IMR-90 (cell line): ENCODE measurements around the gene ADCY1. TPM values are rescaled to one million over a fixed set of nuclear protein-coding genes. Genes with fewer than 3 reads are reported as not detected.

Experiments
- ATAC-seq: fragments of 200-7000 bp; cut with Tn5 transposase; 2 replicates; pipeline ENCODE4 v1.9.1; 2020; ENCODE audit warnings: low read depth, mild to moderate bottlenecking, moderate library complexity
- BruUV-seq: library from RNA; stranded (reverse); fragments of 400-500 nt; replicated peaks from 2 replicates; lab custom pipeline; 2021; lab: Mats Ljungman, UMichigan
- CTCF ChIA-PET: fragments of 300-600 bp; formaldehyde crosslinking; extraction: SDS; loops from one replicate; lab custom pipeline; 2021; ENCODE audit warnings: antibody characterized with exemption; lab: Yijun Ruan, JAX
- POLR2A ChIA-PET: fragments of 300-600 bp; sonication (Branson Sonifier 250); formaldehyde crosslinking; loops from one replicate; lab custom pipeline; 2022; ENCODE audit warnings: antibody characterized with exemption; ENCODE audit not compliant: unreplicated experiment; lab: Charles Lee
- DNase-seq: peaks from one replicate; pipeline ENCODE4 v3.0.0; 2013
- H2AFZ ChIP-seq: replicated peaks from 2 replicates; pipeline ENCODE3; 2013; ENCODE audit warnings: low read length, mild to moderate bottlenecking; ENCODE audit not compliant: poor library complexity
- H2AK5ac ChIP-seq: 2 replicates; pipeline ENCODE4 v1.6.1; 2013; ENCODE audit warnings: low read depth, low read length, inconsistent platforms
- H2AK9ac ChIP-seq: replicated peaks from 2 replicates; pipeline ENCODE3; 2013; ENCODE audit warnings: mild to moderate bottlenecking, low read depth, low read length, moderate library complexity; ENCODE audit not compliant: poor library complexity
- H2BK120ac ChIP-seq: 2 replicates; pipeline ENCODE4 v1.6.1; 2013; ENCODE audit warnings: low read depth, low read length, inconsistent platforms
- H2BK15ac ChIP-seq: 3 replicates; pipeline ENCODE4 v1.6.1; 2013; ENCODE audit warnings: low read depth, low read length, inconsistent platforms
- H2BK20ac ChIP-seq: 2 replicates; pipeline ENCODE4 v1.6.1; 2013; ENCODE audit warnings: low read depth, mild to moderate bottlenecking, inconsistent platforms, low read length, moderate library complexity
- H2BK5ac ChIP-seq: 2 replicates; pipeline ENCODE4 v1.6.1; 2013; ENCODE audit warnings: mild to moderate bottlenecking, low read depth, low read length, inconsistent platforms; ENCODE audit not compliant: poor library complexity, severe bottlenecking
- H3K14ac ChIP-seq: replicated peaks from 2 replicates; pipeline ENCODE4 v1.6.1; 2013; ENCODE audit warnings: low read depth, low read length, inconsistent platforms
- H3K18ac ChIP-seq: 2 replicates; pipeline ENCODE4 v1.6.1; 2013; ENCODE audit warnings: low read depth, low read length, control low read depth
- H3K23ac ChIP-seq: 2 replicates; pipeline ENCODE4 v1.6.1; 2013; ENCODE audit warnings: low read depth, low read length, inconsistent platforms
- H3K27ac ChIP-seq: 2 replicates; pipeline ENCODE4 v1.5.1; 2013; ENCODE audit warnings: mild to moderate bottlenecking, control low read depth, low read length; ENCODE audit not compliant: insufficient read depth
- H3K27me3 ChIP-seq: 2 replicates; pipeline ENCODE4 v1.6.1; 2013; ENCODE audit warnings: low read length; ENCODE audit not compliant: control insufficient read depth, insufficient read depth
- H3K36me3 ChIP-seq: 2 replicates; pipeline ENCODE4 v1.6.1; 2013; ENCODE audit warnings: low read length, mixed read lengths; ENCODE audit not compliant: control insufficient read depth, insufficient read depth
- H3K4ac ChIP-seq: 2 replicates; pipeline ENCODE4 v1.6.1; 2013; ENCODE audit warnings: low read depth, low read length, inconsistent platforms
- H3K4me1 ChIP-seq: 2 replicates; pipeline ENCODE4 v1.6.1; 2013; ENCODE audit warnings: low read length, mixed read lengths; ENCODE audit not compliant: control insufficient read depth, insufficient read depth
- H3K4me2 ChIP-seq: 2 replicates; pipeline ENCODE4 v1.6.1; 2013; ENCODE audit warnings: low read depth, mild to moderate bottlenecking, control low read depth, low read length, moderate library complexity
- H3K4me3 ChIP-seq: 2 replicates; pipeline ENCODE4 v1.5.1; 2013; ENCODE audit warnings: low read depth, mild to moderate bottlenecking, control low read depth, low read length, moderate library complexity; ENCODE audit not compliant: insufficient read depth
- H3K56ac ChIP-seq: 2 replicates; pipeline ENCODE4 v1.6.1; 2013; ENCODE audit warnings: low read length, inconsistent platforms; ENCODE audit not compliant: insufficient read depth; ENCODE audit errors: extremely low read depth
- H3K79me1 ChIP-seq, 2 experiments: 2 replicates each; pipeline ENCODE4 v1.6.1; 2013; ENCODE audit warnings: low read length in 2 of 2, inconsistent platforms in 1 of 2, low read depth in 1 of 2
- H3K9ac ChIP-seq: 2 replicates; pipeline ENCODE4 v1.6.1; 2013; ENCODE audit warnings: low read depth, low read length, control low read depth
- H3K9me1 ChIP-seq: 2 replicates; pipeline ENCODE4 v1.6.1; 2013; ENCODE audit warnings: low read length, inconsistent platforms; ENCODE audit not compliant: insufficient read depth
- H3K9me3 ChIP-seq: 2 replicates; pipeline ENCODE4 v1.6.1; 2013; ENCODE audit warnings: low read length; ENCODE audit not compliant: control insufficient read depth, insufficient read depth
- H4K20me1 ChIP-seq: 2 replicates; pipeline ENCODE4 v1.6.1; 2013; ENCODE audit warnings: low read length, inconsistent platforms; ENCODE audit not compliant: insufficient read depth
- H4K5ac ChIP-seq: 2 replicates; pipeline ENCODE4 v1.6.1; 2013; ENCODE audit warnings: mild to moderate bottlenecking, low read depth, low read length, control low read depth
- H4K8ac ChIP-seq, 2 experiments: 2 replicates each; pipeline ENCODE4 v1.6.1; 2013; ENCODE audit warnings: low read depth in 2 of 2, low read length in 2 of 2, control low read depth in 1 of 2, inconsistent platforms in 1 of 2
- H4K91ac ChIP-seq: 2 replicates; pipeline ENCODE4 v1.6.1; 2013; ENCODE audit warnings: low read depth, low read length, inconsistent platforms; ENCODE audit not compliant: insufficient read depth
- BHLHE40 ChIP-seq: fragments of 150-350 bp; IDR thresholded peaks from 2 replicates; pipeline ENCODE4 v1.6.1; 2016; ENCODE audit warnings: mild to moderate bottlenecking, low read depth, low read length
- CEBPB ChIP-seq: IDR thresholded peaks from 2 replicates; pipeline ENCODE4 v1.6.1; 2012; ENCODE audit warnings: low read depth, low read length, improper control_type of control experiment
- CHD1 ChIP-seq: IDR thresholded peaks from 2 replicates; pipeline ENCODE4 v1.6.1; 2012; ENCODE audit warnings: low read depth, low read length, improper control_type of control experiment
- FOS ChIP-seq: fragments of 150-350 bp; IDR thresholded peaks from 2 replicates; pipeline ENCODE4 v1.6.1; 2016; ENCODE audit warnings: low read depth, low read length
- MAFK ChIP-seq: IDR thresholded peaks from 2 replicates; pipeline ENCODE4 v1.6.1; 2012; ENCODE audit warnings: low read depth, low read length, improper control_type of control experiment
- MAZ ChIP-seq: IDR thresholded peaks from 2 replicates; pipeline ENCODE4 v1.6.1; 2012; ENCODE audit warnings: low read depth, mild to moderate bottlenecking, low read length, improper control_type of control experiment, moderate library complexity, borderline replicate concordance
- MXI1 ChIP-seq: IDR thresholded peaks from 2 replicates; pipeline ENCODE4 v1.6.1; 2012; ENCODE audit warnings: low read depth, mild to moderate bottlenecking, low read length, moderate library complexity, borderline replicate concordance
- NFE2L2 ChIP-seq: fragments of 150-350 bp; IDR thresholded peaks from 2 replicates; pipeline ENCODE4 v1.6.1; 2016; ENCODE audit warnings: low read depth, mild to moderate bottlenecking, low read length
- POLR2A ChIP-seq: IDR thresholded peaks from 2 replicates; pipeline ENCODE4 v1.6.1; 2012; ENCODE audit warnings: mild to moderate bottlenecking, low read depth, low read length
- RAD21 ChIP-seq: IDR thresholded peaks from 2 replicates; pipeline ENCODE4 v1.6.1; 2012; ENCODE audit warnings: low read length, improper control_type of control experiment
- RCOR1 ChIP-seq: IDR thresholded peaks from 2 replicates; pipeline ENCODE4 v1.6.1; 2012; ENCODE audit warnings: mild to moderate bottlenecking, low read length, improper control_type of control experiment; ENCODE audit not compliant: insufficient replicate concordance
- RFX5 ChIP-seq: IDR thresholded peaks from 2 replicates; pipeline ENCODE4 v1.8.0; 2012; ENCODE audit warnings: low read depth, mild to moderate bottlenecking, low read length, moderate library complexity
- SMC3 ChIP-seq: fragments of 150-350 bp; IDR thresholded peaks from 2 replicates; pipeline ENCODE4 v1.6.1; 2016; ENCODE audit warnings: low read depth, mild to moderate bottlenecking, antibody characterized with exemption, low read length, moderate library complexity
- WGBS, 2 experiments: methylation state at CpG; one replicate each; pipeline versions ENCODE4 v1.1.5 to v1.1.7; 2013; ENCODE audit warnings: missing lambda C conversion rate in 2 of 2; ENCODE audit not compliant: insufficient read length in 1 of 2; ENCODE audit errors: extremely low coverage in 2 of 2; 5-methylcytosine and 5-hydroxymethylcytosine counted together
- dilution Hi-C: fragments of 300-500 bp; cut with HindIII; formaldehyde crosslinking; loops from one replicate; pipeline ENCODE4 v1.14.3; 2018; ENCODE audit warnings: low sequenced_read_pairs; ENCODE audit not compliant: unreplicated experiment
- in situ Hi-C: fragments of 300-500 bp; cut with MboI; formaldehyde crosslinking; loops from 3 replicates; pipeline ENCODE4 v1.14.3; 2019; ENCODE audit warnings: low sequenced_read_pairs, inconsistent platforms, mixed read lengths
- intact Hi-C: fragments of 100-400 bp; cut with micrococcal nuclease; formaldehyde crosslinking; loops from 2 replicates; pipeline ENCODE4 v1.10.0; 2022
- polyA plus RNA-seq, 3 experiments: library from polyadenylated mRNA; depleted of rRNA; stranded (reverse); fragments of >200 nt; gene quantifications; 2 replicates each; pipeline ENCODE4 v1.2.3, GENCODE V29; 2012; ENCODE audit warnings: low replicate concordance in 1 of 3
- total RNA-seq: library from RNA; depleted of rRNA; stranded (reverse); fragments of >200 nt; gene quantifications from 2 replicates; pipeline ENCODE4 v1.2.3, GENCODE V29; 2012
- TF ChIP-seq, protein P1 (sequence below): conservative IDR thresholded peaks from 2 replicates; pipeline ENCODE4 v1.5.1; 2012; ENCODE audit warnings: mild to moderate bottlenecking, low read depth, low read length, improper control_type of control experiment
- TF ChIP-seq, protein P2 (sequence below): fragments of 150-350 bp; IDR thresholded peaks from 2 replicates; pipeline ENCODE4 v1.6.1; 2016; ENCODE audit warnings: low read depth, mild to moderate bottlenecking, low read length, moderate library complexity, borderline replicate concordance
- TF ChIP-seq, protein P3 (sequence below): fragments of 150-350 bp; IDR thresholded peaks from 2 replicates; pipeline ENCODE4 v1.6.1; 2017; ENCODE audit warnings: mild to moderate bottlenecking, antibody characterized with exemption, low read length, low read depth

Gene ADCY1
- total and polyA plus RNA-seq, 2 of the 4 experiments (the other 2 are of a cell fraction) = 0.18 to 0.24 TPM

DNA sequence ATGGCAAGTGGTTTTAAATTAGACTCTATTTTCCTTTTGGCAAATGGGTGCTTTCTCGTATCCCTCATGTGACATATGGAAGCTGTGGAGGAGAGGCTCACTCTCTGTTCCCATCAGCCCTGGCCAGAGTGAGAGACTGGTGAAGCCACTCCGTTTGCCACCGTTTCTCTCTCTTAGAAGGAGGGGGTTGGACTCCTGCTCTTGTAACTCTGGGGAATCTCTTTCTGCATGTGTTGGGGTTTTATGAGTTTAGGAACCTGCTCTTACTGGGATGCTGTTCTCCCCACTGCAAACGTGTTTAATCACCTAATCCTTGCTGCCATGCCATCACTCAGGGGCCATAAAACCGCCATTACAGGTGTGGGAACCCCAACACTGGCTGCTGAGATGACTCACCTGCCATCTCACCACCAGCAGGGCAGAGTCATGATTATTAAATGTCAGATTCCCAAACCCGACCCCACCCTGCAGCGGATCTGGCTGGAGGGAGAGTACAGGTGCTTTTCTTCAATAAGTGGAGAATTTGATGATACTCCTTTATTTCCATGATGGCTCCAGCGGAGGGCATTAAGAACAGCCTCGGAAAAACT, 103.2 kb downstream of the ADCY1 start:
- Histone ChIP-seq H3K4ac (no peak overlapping the region), H3K23ac (no peak overlapping the region), H2BK15ac (no peak overlapping the region), H4K20me1 (no peaks in the 10 kb centered on the region), H2BK120ac (no peak overlapping the region), H3K4me2 (no peak overlapping the region), H2AK5ac (no peak overlapping the region), H3K27ac (no peak overlapping the region), H3K79me1 (no peaks in the 10 kb centered on the region), H3K56ac (no peak overlapping the region), H3K9me3 (no peaks in the 10 kb centered on the region), H2BK5ac (no peak overlapping the region), H3K4me1 (no peaks in the 10 kb centered on the region), H4K8ac (no peak overlapping the region), H2BK20ac (no peak overlapping the region), H3K9ac (no peak overlapping the region), H4K91ac (no peak overlapping the region), H4K5ac (no peak overlapping the region), H3K18ac (no peak overlapping the region), H3K4me3 (no peak overlapping the region), H3K27me3 (peaks cover 18% of the 10 kb centered on the region), H3K36me3 (no peaks in the 10 kb centered on the region), H3K14ac (no peak overlapping the region), H2AK9ac (no peak overlapping the region), H3K9me1 (no peaks in the 10 kb centered on the region), H2AFZ (no peak overlapping the region)
- ATAC-seq (no peak), DNase-seq (no peak)
- BruUV-seq = no TSS peak
- TF ChIP-seq MXI1 = no peak
- no peak for TF ChIP-seq RFX5
- no peak for TF ChIP-seq FOS
- TF ChIP-seq, protein P1, sequence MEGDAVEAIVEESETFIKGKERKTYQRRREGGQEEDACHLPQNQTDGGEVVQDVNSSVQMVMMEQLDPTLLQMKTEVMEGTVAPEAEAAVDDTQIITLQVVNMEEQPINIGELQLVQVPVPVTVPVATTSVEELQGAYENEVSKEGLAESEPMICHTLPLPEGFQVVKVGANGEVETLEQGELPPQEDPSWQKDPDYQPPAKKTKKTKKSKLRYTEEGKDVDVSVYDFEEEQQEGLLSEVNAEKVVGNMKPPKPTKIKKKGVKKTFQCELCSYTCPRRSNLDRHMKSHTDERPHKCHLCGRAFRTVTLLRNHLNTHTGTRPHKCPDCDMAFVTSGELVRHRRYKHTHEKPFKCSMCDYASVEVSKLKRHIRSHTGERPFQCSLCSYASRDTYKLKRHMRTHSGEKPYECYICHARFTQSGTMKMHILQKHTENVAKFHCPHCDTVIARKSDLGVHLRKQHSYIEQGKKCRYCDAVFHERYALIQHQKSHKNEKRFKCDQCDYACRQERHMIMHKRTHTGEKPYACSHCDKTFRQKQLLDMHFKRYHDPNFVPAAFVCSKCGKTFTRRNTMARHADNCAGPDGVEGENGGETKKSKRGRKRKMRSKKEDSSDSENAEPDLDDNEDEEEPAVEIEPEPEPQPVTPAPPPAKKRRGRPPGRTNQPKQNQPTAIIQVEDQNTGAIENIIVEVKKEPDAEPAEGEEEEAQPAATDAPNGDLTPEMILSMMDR = no peak
- no peak for TF ChIP-seq SMC3
- TF ChIP-seq MAZ = no peak
- no peak for TF ChIP-seq POLR2A
- no peak for TF ChIP-seq CHD1
- TF ChIP-seq, protein P2, sequence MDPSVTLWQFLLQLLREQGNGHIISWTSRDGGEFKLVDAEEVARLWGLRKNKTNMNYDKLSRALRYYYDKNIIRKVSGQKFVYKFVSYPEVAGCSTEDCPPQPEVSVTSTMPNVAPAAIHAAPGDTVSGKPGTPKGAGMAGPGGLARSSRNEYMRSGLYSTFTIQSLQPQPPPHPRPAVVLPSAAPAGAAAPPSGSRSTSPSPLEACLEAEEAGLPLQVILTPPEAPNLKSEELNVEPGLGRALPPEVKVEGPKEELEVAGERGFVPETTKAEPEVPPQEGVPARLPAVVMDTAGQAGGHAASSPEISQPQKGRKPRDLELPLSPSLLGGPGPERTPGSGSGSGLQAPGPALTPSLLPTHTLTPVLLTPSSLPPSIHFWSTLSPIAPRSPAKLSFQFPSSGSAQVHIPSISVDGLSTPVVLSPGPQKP = no peak
- no peak for TF ChIP-seq CEBPB
- TF ChIP-seq BHLHE40 = no peak
- TF ChIP-seq, protein P3, sequence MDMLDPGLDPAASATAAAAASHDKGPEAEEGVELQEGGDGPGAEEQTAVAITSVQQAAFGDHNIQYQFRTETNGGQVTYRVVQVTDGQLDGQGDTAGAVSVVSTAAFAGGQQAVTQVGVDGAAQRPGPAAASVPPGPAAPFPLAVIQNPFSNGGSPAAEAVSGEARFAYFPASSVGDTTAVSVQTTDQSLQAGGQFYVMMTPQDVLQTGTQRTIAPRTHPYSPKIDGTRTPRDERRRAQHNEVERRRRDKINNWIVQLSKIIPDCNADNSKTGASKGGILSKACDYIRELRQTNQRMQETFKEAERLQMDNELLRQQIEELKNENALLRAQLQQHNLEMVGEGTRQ = no peak
- TF ChIP-seq RAD21 = no peak
- no peak for TF ChIP-seq RCOR1
- TF ChIP-seq MAFK = no peak
- no peak for TF ChIP-seq NFE2L2
- in situ Hi-C loops = no loop called here
- POLR2A ChIA-PET = no interaction called here
- CTCF ChIA-PET = no interaction called here
- dilution Hi-C loops = no loop called here
- no CpG with 5 or more reads among the region's 9 CpGs for WGBS, 2 experiments
- intact Hi-C loops = no loop called here
